HG03060 (cell line): ENCODE data around the gene NRG4.
"Not testable (repeated sequence)": the region's sequence is repeated elsewhere in the genome, so short reads cannot be mapped to it uniquely, and the experiment has no call there.

ENCODE experiments used
- ATAC-seq: cut with Tn5 transposase; IDR thresholded peaks from one replicate; pipeline ENCODE4 v1.9.1; 2021; ENCODE audit warnings: low read depth, moderate number of reproducible peaks; ENCODE audit not compliant: unreplicated experiment

Gene NRG4, protein sequence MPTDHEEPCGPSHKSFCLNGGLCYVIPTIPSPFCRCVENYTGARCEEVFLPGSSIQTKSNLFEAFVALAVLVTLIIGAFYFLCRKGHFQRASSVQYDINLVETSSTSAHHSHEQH

DNA sequence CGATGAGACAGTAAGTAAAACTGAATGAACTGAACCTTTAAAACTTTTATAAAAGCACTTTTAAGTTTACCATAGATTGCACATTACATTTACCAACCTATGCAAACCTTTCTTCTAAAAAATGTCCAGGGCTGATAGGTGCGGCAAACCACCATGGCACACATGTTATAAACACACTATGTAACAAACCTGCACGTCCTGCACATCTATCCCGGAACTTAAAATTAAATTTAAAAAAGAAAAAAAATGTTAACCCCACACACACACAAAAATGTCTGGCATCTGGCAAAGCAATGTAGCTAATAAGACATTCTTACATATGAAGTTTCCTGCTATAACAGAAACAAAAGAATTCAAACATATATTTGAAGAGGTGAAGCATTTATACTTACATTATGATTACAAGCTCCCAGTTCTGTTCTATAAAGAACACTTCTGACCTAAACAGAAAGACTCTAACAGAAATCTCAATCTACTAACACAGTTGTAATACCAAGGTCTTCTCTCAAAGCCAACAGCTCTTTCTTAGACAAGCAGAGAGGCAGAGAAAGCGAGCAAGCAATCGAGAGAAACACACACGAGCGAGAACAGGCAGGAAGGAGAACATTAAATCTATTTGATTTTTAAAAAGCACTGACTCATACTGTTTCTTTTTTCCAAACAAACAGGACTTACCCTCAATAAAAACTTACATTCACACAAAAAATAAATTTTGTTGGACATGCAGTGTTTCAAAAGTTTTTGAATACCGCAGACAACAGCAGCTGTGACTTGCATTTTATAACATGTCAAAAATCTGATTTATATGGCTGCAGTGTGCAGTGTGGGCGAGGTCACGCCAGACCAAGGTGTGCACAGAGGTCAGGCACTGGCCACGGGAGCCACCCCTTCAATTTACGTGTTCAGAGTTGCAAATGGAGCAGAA lies at the start of gene NRG4:
Gene NRG4, minus strand, starts transcription at position 798 of the 925 bp plus-strand sequence. CDS start 1,194 bp downstream, outside the sequence.
- ATAC-seq: no peak

GRCh38 chr15:76061700-76062099 lies 49.5 kb upstream of the NRG4 start:
- ATAC-seq: no peak

- ATAC-seq: no peak
Observed at GRCh38 chr15:76060118-76060989, 48.1 kb upstream of the NRG4 start.

DNA sequence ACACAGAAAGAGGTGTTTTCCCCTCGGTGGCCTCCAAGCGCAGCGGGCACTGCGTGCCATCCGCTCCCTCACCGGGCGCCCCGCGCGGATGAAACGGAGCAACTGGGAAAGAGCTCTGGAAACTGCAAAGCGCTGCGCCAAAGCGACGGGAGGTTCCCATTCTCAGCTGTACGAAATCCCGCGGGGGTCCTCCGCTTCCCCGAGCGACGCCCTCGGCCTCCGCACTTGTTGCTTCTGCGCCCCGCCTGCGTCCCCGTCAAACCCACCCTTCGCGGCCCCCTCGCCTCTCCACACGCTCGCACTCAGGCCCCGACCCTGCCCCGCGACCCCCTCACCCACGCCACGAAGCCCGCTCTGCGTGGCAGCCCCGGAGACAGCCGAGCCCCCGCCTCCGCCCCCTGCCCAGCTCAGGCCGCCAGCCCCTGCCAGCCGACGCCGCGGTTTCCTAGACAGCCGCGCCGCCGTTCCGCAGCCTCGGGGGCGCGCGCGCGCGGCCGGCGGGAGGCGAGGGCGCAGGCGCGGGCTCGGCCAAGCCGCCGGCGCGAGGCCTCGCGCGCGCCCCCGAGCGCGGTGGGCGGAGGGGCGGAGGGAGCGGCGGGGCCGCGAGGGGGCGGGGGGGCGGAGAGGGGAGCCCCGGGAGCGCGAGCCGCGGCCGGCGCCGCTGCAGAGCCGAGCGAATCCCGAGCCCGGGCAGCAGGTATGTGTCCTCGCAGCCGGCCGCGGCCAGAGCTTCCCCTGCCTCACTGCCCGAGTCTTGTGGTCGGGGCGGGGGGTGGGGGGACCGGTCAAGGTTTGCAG lies 47.3 kb upstream of the NRG4 start, which contains the start of gene TMEM266:
Gene TMEM266, plus strand, starts transcription at position 666 of the 798 bp plus-strand sequence. CDS start 74,279 bp downstream, outside the sequence.
- no peak for ATAC-seq

DNA sequence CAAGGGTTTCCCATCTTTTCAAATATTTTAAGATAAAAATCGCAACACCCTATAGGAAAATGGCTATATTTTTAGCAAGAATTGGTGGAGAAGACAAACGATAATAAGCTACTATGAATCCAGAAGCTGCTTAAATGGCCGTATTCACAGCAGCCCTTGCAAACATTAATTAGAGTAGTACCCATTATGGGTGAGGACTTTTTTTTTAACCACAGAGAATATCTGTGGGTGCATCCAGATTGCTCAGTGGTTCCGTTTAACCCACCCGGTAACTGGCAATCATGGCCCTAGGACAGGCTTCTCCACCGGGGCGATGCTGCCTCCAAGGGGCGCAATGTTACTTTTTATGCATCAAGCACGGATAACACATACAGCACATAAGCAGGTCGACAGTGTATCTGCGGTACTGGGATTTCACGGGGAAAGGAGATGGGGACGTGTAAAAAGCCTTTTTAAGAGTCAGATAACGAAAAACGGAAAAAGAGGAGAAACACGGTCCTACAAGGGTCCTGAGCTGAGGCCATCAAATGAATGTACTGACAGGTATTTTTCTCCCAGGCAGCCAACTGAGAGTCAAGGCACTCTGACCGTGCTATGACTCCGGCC lies 46.6 kb upstream of the NRG4 start:
- no peak for ATAC-seq

DNA sequence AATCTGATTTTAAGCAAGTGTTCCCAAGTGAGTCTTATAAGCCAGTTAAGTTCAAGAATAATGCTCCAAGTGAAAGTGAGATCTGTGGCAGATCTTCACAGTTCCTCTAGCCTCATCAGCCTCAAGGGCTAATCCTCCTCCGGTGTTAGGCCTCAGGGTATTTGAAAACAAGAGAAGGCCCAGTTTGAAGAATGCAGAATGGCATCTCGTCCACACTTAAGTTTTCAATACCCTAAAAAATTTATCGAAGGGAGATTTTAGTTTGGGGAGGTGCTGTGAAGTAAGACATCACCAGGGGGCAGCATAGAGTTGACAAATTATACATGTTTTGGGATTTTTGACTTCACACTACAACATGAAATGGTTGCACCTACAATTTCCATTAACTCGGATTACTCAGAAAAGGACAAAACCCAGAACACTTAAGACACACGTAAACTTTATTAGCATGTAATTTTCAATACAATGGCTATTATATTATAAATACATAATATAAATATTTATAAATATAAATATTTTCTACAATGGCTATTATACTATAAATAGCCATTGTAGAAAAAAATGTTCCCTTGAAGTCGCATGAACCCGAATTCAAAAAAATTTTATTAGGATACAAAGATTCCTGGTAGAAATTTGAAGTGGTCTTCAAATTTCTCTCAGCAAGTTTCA lies 45.2 kb upstream of the NRG4 start:
- ATAC-seq: peak; percentile 17

- ATAC-seq: peak; percentile 73
Observed at GRCh38 chr15:76056931-76057330, 44.7 kb upstream of the NRG4 start.

DNA sequence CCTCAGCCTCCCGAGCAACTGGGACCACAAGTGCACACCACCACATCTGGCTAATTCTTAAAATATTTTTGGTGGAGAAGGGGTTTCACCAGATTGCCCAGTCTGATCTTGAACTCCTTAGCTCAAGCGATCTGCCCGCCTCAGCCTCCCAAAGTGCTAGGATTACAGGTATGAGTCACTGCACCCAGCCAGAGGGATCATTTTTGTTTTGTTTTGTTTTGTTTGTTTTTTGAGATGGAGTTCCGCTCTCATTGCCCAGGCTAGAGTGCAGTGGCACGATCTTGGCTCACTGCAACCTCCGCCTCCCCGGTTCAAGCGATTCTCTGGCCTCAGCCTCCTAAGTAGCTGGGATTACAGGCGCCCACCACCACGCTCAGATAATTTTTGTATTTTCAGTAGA lies 42.0 kb upstream of the NRG4 start:
- not testable (repeated sequence) for ATAC-seq

GRCh38 chr15:76038512-76038911 lies 26.3 kb upstream of the NRG4 start:
- ATAC-seq: no peak

- no peak for ATAC-seq
Observed at GRCh38 chr15:76035593-76035992, 23.4 kb upstream of the NRG4 start.

DNA sequence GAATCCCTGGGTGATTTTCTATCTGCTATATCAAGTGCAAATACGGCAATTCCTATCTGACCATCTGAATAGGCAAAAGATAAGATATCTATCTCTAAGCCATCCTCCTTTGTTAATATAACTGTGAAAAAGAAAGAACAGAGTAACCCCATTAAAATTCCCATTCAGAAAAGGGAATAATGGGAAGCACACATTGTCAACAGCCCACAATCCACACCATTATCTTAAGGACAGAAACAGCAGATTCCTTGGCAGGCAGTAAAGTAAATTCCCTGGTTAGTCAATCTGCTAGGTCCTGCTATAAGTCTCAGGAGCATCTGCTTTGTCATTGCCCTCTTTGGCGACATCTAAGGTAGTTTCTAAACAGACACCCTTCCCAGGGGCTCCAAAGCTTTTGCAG lies 21.9 kb upstream of the NRG4 start:
- ATAC-seq: no peak

DNA sequence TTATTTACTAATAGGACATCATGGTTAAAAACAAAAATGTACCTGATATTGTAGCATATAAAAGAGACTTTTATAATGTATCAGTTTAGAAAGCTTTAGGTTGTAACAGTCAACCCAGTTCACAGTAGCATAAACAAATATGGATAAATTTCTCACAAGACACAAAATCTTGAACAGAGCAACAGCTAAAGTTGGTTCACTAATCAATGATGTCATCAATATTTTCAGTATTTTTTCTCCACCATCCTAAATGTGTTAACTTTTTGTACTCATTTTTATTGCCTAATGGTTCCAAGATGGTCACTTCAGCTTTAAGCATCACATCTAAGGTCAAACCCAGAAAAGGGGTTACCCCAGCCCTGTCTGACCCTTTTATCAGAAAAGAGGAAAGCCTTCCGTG lies 21.2 kb upstream of the NRG4 start:
- no peak for ATAC-seq

GRCh38 chr15:76032046-76032445 lies 19.8 kb upstream of the NRG4 start:
- no peak for ATAC-seq

DNA sequence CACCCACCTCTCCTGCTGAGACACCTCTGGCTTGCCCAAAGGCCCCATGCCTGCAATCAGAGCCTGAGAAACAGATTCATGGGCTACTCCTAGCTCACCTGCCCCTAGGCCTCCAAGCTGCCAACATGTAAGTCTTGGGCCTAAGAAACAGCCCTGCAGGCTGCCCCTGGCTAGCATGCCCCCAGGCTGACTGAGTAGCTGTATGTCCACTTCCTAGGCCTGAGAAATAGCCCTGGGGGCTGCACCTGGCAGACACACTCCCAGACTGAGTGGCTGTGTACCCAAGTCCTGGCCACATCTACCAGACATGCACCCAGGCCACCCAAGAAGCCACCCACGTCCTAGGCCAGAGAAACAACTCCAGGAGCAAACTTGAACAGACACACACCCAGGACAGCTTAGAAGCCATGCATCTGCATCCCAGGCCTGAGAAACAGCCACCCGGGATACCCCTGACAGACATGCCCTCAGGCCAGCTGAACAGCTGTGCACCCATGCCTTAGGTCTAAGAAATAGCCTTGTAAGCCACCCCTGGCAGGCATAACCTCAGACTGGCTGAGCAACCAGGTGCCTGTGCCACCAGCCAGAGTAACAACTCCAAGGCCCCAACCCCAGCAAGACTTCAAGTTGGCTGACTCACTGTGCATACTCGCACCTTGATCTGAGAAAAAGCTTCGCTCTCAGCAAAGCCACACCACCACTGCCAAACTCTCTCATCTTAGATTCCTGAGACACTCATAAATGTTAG lies 12.0 kb upstream of the NRG4 start:
- no peak for ATAC-seq

DNA sequence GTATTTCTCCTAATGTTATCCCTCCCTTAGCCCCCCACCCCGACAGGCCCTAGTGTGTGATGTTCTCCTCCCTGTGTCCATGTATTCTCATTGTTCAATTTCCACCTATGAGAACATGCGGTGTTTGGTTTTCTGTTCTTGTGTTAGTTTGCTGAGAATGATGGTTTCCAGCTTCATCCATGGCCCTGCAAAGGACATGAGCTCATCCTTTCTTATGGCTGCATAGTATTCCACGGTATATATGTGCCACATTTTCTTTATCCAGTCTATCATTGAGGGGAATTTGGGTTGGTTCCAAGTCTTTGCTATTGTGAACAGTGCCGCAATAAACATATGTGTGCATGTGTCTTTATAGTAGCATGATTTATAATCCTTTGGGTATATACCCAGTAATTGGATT lies 1.2 kb upstream of the NRG4 start:
- not testable (repeated sequence) for ATAC-seq

GRCh38 chr15:76010613-76011012 lies 1.6 kb downstream of the NRG4 start:
- no peak for ATAC-seq

- ATAC-seq: no peak
Observed at GRCh38 chr15:76006136-76006778, 6.0 kb downstream of the NRG4 start.

DNA sequence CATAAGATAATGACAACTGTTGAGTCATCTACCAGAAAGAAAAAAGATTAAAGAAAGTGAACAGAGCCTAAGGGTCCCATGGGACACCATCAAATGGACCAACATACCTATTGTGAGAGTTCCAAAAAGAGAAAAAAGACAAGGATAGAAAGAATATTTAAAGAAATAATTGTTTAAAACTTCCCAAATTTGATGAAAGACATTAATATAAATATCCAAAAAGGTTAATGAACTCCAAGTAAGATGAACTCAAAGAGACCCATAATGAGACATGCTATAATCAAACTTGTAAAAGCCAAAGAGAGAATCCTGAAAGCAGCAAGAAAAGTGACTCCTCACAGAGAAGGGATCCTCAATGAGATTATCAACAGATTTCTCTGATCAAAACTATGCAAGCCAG lies 8.9 kb downstream of the NRG4 start:
- ATAC-seq: no peak
